HG03460 (cell line): Measurements from ENCODE around the gene TPPP.

Experiments used
- ATAC-seq: cut with Tn5 transposase; IDR thresholded peaks from one replicate; pipeline ENCODE4 v1.9.1; 2021; ENCODE audit not compliant: unreplicated experiment

Gene TPPP

GRCh38 chr5:666816-667498 is 26.2 kb downstream of the TPPP start:
- ATAC-seq = no peak

DNA sequence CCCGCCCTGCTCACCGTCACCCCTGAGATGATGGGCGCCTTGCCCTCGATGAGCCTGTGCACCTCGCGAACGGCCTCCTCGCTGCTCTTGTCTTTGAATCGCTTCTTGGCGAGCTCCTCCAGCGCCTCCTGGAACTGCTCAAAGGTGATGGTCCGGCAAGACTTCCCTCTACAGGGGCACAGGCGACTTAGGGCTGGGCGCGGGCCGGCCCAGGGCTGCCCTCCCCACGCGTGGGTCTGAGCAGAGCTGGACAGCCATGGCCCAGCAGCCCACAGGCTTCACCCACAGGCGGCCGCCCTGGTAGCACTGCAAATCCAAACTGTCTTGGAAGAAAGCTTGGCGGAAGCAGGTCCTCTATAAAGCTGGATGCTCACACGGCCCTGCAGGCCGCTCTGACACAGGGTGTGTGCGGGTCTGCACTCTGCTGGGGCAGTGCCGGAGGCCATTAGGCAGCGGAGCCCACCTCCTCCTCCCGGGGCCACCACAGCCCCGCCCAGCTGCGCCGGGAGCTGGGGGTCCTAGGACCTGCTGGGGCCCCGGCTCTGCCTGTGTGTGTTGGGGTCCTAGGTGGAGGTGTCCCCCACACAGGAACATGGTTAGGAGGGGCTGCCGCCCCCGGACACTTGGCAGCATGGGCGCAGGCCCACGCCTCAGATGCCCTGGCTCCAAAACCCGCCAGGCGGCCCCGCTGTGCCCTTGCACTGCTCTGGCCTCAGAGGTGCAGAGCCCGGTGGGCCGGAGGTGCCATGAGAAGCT is 27.0 kb downstream of the TPPP start:
- ATAC-seq = no peak

GRCh38 chr5:665541-665955 is 27.6 kb downstream of the TPPP start:
- ATAC-seq = no peak

GRCh38 chr5:664994-665360 is 28.2 kb downstream of the TPPP start:
- ATAC-seq = no peak

GRCh38 chr5:664343-664993 is 28.7 kb downstream of the TPPP start:
- no peak for ATAC-seq

DNA sequence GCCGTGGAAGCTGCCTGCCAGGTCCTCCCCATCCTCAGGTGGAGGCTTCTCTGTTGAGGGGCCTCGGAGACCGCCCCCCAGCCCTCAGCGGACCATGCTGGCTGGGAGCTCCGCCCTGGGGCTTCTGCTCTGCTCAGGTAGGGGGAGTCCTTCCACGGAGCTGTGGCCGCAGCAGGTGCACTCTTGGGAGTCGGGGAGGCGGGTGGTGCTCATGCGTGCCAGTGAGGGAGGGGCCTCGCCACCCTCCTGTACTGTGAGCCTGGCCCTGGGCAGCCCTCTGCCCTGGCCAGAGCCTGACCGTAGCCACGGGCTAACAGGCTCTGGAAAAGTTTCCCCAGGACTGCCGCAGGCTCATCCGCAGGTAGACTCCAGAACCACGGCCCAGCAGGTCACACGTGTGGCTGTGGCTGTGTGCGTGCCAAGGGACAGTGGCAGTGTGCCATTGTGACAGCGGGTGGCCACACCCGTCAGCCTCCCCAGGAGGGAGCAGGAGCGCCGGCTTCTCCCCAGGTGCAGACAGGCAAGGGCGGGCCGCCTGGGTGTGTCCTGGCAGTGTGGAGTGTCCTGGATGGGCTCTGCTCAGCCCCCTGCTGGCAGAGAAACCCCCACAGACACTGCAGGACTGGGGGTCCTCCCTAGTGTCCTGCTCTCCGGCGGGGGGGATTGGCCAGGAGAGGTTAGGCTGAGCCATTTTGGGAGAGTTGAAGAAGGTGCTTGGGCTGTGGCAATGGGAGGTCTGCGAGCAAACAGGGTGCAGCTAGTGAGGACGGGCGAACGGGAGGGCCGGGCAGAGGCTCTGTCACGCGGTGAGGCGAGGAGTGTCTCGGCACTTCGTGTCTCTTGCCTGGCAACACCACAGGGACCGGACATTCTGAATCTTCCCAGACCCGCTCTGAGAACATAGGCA is 29.5 kb downstream of the TPPP start:
- ATAC-seq = no peak

GRCh38 chr5:662751-663435 is 30.3 kb downstream of the TPPP start:
- ATAC-seq = no peak

DNA sequence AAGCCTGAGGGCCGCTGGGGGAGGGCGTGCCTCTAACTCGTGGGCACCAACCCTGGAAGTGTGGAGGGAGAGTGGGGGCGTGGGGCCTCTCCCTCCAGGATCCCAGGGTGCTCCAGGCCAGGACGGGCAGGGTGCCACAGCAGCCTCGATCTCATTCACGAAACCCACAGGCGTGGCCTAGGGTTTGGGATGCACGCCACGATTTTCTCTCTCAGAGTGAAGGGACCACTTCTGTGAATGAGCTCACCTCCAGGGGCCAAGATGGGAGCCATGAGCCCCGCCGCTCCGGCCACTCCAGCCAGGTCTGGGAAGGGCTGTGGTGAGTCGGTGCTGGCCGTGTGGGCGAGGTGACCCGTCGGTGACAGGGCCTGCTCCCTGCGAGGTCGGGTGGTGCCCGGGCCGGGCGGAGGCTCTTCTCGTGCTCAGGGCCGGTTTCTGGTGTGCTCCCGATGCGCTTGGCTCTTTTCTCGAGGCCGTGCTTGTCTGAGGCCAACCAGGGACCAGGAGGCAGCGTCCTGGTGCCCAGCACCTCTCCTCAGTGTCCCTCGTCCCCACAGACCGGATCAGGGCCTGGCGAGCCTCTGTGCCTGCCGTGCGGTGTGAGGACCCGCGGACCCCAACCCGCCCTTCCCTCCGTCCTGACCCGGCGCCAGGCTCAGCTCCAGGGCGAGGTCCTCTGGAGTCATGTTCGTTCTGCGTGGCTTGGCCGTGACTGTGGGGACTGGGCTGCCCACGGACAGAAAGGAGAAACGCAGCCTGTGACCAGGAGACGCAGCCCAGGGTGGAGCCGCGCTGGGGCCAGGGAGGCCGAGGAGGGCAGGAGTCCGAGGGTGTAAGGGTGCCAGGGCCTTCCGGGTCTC is 31.0 kb downstream of the TPPP start:
- ATAC-seq = no peak

- no peak for ATAC-seq
Measured at GRCh38 chr5:660491-661030, 32.6 kb downstream of the TPPP start.

DNA sequence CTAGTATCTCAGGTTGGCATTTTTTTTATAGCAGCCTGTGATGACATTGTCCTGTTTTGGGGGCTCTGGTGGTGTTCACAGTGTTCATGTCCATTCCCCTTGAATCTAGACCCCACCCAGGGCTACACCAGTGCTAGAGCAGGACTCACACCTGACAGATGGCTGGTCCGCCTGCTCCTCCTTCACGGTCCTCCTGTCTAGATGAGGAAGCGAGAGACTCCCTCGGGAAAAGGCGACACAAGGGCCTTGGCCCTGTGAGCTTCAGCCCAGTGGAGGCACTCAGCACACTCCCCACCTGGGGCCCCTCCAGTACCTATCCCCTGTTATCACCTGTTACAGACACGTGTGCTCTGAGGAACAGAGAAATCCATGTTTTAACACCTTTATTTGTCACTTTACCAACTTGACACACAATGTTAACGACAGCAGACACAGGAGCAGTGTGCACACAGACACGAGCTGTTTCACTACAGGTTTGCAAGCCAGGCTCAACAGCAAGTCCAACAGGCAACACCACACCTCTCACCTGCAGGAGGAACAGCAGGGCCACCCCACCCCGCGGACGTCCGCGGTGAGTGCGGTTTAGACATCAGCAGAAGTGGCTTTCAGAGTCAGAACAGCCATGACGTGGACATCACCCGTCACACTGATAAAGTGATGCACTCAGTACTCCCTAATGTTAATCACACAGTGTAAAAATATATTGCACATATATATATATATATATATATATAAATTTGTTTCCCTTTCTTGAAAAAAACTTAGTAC is 33.5 kb downstream of the TPPP start:
- ATAC-seq = no peak

DNA sequence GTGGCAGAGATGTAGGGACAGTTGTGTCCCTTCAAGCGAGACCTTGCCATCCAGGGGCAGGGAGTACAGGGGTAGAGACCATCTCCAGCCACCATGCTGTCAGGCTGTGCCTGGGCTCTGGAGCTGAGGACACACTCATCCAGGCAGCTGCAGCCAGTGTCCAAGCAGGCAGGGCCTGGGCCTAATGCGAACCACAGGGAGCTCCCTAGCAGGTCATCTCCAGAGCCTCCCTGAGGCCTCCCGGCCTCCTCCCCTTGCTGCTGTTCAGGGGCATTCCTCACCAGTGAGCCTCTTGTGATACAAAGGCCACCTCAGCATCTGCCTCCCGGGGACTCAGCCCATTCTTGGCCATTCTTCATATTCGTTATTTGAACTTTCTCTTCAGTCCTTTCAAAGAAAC is 35.0 kb downstream of the TPPP start:
- no peak for ATAC-seq

- ATAC-seq = no peak
Measured at GRCh38 chr5:657570-657969, 35.6 kb downstream of the TPPP start.

DNA sequence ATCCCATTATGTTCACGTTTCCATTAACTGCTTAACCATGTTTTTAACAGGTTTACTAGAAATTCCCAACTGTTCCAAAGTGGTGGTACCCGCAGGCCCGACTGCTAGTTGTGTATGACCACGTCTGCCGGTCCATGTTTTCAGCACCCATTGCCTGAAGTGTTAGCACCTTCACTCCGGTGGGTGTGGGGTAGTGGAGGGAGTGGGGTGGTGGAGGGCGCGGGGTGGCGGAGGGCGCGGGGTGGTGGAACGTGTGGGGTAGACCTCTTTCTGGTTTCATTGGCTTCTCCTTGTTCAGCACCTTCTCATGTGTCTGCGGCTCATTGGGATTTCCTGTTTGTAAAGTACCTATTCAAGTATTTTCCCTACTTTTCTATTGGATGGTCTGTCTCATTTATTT is 37.7 kb downstream of the TPPP start:
- ATAC-seq = no peak

GRCh38 chr5:654071-654778 is 38.9 kb downstream of the TPPP start:
- ATAC-seq = no peak

DNA sequence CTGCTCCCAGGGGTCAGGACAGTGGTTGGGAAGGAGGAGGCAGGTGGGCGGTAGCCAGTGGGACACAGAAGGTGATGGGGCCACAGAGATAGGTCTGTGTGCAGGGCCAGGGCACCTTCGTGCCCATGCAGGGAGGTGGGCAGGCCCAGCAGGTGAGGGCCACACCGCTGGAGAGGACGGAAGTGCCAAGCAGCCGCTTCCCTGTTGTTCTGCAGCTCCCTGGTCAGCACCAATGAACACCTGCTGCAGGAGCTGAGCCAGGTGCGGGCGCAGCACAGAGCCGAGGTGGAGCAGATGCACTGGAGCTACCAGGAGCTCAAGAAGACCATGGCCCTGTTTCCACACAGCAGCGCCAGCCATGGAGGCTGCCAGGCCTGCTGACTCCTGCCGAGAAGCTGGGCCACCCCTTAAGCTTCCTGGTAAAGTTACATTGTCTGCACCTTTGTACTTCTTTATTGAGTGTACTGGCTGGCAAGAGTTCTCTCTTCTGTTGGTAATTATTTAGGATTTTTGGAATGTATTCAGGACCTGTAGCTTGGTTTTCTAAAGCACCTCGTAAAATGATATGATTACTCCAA is 40.3 kb downstream of the TPPP start:
- no peak for ATAC-seq

DNA sequence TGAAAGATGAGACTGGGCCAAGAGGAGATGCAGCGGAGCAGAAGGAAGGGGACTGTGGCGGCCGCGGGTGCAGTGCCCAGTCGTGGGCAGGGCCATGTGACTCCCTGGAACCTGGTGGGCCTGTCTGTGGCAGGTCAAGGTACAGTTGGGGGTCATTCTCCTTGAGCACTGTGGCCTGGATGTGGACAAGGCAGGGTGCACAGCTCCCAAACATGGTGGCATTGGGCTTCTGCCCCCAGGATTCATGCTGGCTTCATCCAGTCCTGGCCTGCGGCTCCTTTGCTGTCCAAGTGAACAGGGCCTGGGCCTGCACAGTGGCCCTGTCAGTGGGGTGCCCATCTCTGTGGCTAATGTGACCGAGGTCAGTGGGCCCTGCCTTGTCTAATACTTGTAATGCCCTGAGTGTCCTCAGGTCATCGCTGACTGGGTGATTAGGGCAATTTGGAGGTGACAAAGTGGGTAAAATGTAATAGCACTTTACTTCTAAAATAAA is 41.1 kb downstream of the TPPP start:
- no peak for ATAC-seq

DNA sequence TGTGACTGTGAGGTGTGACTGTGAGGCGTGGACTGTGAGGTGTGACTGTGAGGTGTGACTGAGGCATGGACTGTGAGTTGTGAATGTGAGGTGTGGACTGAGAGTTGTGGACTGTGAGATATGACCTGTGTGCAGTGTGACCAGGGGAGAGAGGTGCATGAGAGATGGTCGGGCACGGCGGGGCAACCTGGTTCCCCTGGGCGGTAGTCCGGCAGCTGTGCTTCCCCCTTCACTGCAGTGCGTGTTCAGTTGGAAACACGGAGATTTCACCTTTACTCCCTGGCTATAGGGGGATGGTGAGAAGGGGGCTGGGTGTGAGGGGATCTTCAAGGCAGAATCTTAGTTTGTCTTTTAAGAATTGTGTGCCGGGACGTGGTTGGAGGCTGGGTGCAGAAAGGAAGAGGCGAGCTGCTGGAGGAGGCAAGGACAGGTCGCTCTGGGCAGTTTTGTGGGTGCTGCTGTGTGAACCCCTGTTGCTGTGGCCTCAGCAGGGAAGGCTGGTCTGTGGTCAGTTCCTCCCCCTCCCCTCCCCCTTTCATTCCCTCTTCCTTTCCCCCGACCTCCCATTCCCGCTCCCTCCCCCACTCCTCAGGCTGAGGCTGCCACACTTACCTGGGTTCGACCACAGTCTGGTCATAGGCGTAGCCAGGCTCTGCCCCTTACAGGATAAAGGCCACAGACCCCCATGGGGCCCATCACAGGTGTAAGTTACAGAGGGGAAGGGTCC is 41.7 kb downstream of the TPPP start:
- no peak for ATAC-seq
